ENCODE data around the gene ICA1. TPM values are rescaled to one million over a fixed set of nuclear protein-coding genes. Genes with fewer than 3 reads are reported as not detected.

The ICA1 gene
- total RNA-seq, 1 experiment from 2014 or later, result 66.4 TPM

DNA sequence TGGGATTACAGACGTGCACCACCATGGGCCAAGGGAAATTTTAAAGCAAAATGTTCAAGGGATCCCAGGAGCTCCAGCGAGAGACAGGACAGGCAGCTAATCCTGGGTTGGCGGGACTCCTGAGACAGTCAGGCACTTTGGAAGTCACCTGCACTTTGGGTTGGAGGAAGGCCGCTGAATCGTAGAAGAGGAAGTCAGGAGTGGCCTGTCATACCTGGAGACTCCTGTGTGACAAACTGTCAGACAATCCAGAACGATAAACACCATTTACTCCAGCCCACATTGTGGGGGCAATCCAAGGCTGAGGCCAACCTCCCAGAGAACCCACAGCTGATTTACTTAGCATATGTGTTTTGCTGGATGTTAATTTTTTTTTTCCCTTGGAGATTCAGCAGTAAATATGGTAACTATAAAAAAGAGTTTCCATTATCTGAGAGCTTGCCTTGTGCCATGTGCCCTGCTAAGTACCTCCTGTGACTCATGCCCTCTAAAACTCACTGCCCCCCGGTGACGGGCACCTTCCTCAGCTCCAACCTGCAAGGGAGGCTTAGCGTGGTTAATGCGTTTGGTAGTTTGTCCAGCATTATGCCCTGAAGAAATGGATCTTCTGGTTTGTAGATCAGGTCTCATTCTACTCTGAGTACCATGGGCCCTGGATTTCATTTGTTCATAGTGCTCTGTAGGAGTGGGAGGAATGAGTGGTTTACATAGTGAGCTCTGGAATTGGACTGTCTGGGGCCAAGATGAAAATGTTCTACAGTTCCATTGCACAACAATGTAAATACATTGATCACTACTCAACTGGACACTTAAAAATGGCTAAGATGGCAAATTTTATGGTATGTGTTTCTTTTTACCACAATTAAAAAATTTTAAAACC, 50.9 kb downstream of the ICA1 start:
- Mint-ChIP-seq H3K27me3 (ENCODE audit: unreplicated experiment) (no peaks in the 10 kb centered on the region), H3K4me1 (ENCODE audit: low read depth, unreplicated experiment) (no peaks in the 10 kb centered on the region), H3K27ac (ENCODE audit: unreplicated experiment) (no peak overlapping the region), H3K36me3 (ENCODE audit: insufficient read depth, unreplicated experiment) (no peaks in the 10 kb centered on the region), H3K9me3 (ENCODE audit: low read depth, unreplicated experiment) (no peaks in the 10 kb centered on the region), H3K4me3 (ENCODE audit: low read depth, unreplicated experiment) (no peak overlapping the region)
- intact Hi-C loops (cut with micrococcal nuclease; ENCODE audit: unreplicated experiment), result loop anchor here (10.0 kb wide), 1 partner anchor 556 kb away; no protein-coding TSS in a partner anchor
- CTCF ChIA-PET, result no interaction called here
- TF ChIP-seq, protein P1, sequence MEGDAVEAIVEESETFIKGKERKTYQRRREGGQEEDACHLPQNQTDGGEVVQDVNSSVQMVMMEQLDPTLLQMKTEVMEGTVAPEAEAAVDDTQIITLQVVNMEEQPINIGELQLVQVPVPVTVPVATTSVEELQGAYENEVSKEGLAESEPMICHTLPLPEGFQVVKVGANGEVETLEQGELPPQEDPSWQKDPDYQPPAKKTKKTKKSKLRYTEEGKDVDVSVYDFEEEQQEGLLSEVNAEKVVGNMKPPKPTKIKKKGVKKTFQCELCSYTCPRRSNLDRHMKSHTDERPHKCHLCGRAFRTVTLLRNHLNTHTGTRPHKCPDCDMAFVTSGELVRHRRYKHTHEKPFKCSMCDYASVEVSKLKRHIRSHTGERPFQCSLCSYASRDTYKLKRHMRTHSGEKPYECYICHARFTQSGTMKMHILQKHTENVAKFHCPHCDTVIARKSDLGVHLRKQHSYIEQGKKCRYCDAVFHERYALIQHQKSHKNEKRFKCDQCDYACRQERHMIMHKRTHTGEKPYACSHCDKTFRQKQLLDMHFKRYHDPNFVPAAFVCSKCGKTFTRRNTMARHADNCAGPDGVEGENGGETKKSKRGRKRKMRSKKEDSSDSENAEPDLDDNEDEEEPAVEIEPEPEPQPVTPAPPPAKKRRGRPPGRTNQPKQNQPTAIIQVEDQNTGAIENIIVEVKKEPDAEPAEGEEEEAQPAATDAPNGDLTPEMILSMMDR (IDR thresholded peaks at IDR 0.05; ENCODE audit: unreplicated experiment), result no peak
- no TSS peak for BruUV-seq (replicated peaks)
- DNase-seq, result no peak

DNA sequence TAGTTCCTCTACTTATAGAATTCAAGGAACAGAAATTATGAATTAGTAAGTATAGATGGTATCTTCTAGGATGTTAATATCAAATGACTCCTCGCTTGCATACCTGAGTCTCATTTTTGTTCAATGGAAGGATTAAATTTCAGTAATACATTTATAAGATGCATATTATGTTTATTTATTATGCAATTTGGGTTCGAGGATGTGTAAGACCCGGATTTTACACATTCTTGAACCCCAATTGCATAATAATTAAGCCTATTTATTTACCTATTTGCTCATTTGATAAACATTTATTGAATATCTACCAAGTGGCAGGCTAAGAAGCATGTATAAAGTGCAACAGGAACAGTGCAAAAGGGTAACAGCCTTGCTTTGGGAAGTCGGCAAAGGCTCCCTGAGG, 52.6 kb downstream of the ICA1 start:
- H3K36me3 Mint-ChIP-seq (ENCODE audit: insufficient read depth, unreplicated experiment), result no peaks in the 10 kb centered on the region
- TF ChIP-seq, protein P1 (IDR thresholded peaks at IDR 0.05; ENCODE audit: unreplicated experiment), result no peak
- H3K27me3 Mint-ChIP-seq (ENCODE audit: unreplicated experiment), result no peaks in the 10 kb centered on the region
- no peak overlapping the region for H3K4me3 Mint-ChIP-seq (ENCODE audit: low read depth, unreplicated experiment)
- no peak overlapping the region for H3K27ac Mint-ChIP-seq (ENCODE audit: unreplicated experiment)
- no peaks in the 10 kb centered on the region for H3K9me3 Mint-ChIP-seq (ENCODE audit: low read depth, unreplicated experiment)
- intact Hi-C loops (cut with micrococcal nuclease; ENCODE audit: unreplicated experiment), result no loop called here
- no TSS peak for BruUV-seq (replicated peaks)
- DNase-seq, result no peak
- CTCF ChIA-PET, result no interaction called here
- H3K4me1 Mint-ChIP-seq (ENCODE audit: low read depth, unreplicated experiment), result no peaks in the 10 kb centered on the region

DNA sequence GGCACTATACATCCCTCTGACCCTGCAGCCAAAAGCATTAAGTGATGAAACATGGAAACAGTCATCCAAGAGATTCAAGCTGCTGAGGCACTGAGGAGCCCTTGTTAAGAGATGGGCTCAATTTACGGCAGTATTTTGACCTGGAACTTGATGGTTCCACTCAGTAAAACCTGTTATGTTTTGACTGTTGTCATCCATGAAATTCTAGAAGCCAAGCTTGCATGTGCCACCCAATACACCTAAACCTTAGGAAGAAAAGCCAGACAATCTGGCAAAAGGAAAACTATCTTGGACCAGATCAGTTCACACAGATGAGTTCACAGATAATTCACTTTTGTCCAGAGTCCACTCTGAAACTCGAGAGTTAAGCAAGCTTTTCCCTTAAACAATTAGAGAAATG, 53.2 kb downstream of the ICA1 start:
- DNase-seq, result no peak
- no peaks in the 10 kb centered on the region for H3K9me3 Mint-ChIP-seq (ENCODE audit: low read depth, unreplicated experiment)
- H3K36me3 Mint-ChIP-seq (ENCODE audit: insufficient read depth, unreplicated experiment), result no peaks in the 10 kb centered on the region
- CTCF ChIA-PET, result no interaction called here
- H3K4me3 Mint-ChIP-seq (ENCODE audit: low read depth, unreplicated experiment), result no peak overlapping the region
- H3K27me3 Mint-ChIP-seq (ENCODE audit: unreplicated experiment), result no peaks in the 10 kb centered on the region
- no TSS peak for BruUV-seq (replicated peaks)
- no peaks in the 10 kb centered on the region for H3K4me1 Mint-ChIP-seq (ENCODE audit: low read depth, unreplicated experiment)
- intact Hi-C loops (cut with micrococcal nuclease; ENCODE audit: unreplicated experiment), result no loop called here
- TF ChIP-seq, protein P1 (IDR thresholded peaks at IDR 0.05; ENCODE audit: unreplicated experiment), result no peak
- H3K27ac Mint-ChIP-seq (ENCODE audit: unreplicated experiment), result no peak overlapping the region

DNA sequence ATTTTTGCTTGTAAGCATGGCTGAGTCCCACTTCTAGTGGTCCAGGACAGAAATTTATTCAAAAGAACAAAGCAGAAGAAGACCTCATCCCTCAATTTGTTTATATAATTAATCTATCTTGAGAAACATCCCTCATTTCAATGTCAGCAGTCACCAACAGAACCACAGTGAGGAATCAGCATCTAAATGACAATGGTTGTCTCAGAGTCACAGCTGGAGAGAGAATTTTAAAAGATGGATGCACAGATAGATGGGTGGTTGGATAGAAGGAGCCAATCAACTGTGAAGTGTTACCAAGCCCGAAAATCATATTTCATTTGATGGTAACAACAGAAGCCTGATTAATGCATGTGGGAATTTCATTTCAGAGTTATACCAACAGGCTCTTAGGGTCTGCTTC, 55.0 kb downstream of the ICA1 start:
- no TSS peak for BruUV-seq (replicated peaks)
- TF ChIP-seq, protein P1 (IDR thresholded peaks at IDR 0.05; ENCODE audit: unreplicated experiment), result no peak
- H3K27me3 Mint-ChIP-seq (ENCODE audit: unreplicated experiment), result no peaks in the 10 kb centered on the region
- no peak for DNase-seq
- CTCF ChIA-PET, result no interaction called here
- H3K36me3 Mint-ChIP-seq (ENCODE audit: insufficient read depth, unreplicated experiment), result no peaks in the 10 kb centered on the region
- H3K9me3 Mint-ChIP-seq (ENCODE audit: low read depth, unreplicated experiment), result no peaks in the 10 kb centered on the region
- intact Hi-C loops (cut with micrococcal nuclease; ENCODE audit: unreplicated experiment), result no loop called here
- no peak overlapping the region for H3K4me3 Mint-ChIP-seq (ENCODE audit: low read depth, unreplicated experiment)
- no peak overlapping the region for H3K27ac Mint-ChIP-seq (ENCODE audit: unreplicated experiment)
- no peaks in the 10 kb centered on the region for H3K4me1 Mint-ChIP-seq (ENCODE audit: low read depth, unreplicated experiment)
